HG03575 (cell line): ENCODE data around the gene SLC6A19.

ENCODE experiments used
- ATAC-seq: cut with Tn5 transposase; IDR thresholded peaks from one replicate; pipeline ENCODE4 v1.9.1; 2021; ENCODE audit not compliant: unreplicated experiment, insufficient number of reproducible peaks, low FRiP score; ENCODE audit errors: extremely low read depth

The SLC6A19 gene

GRCh38 chr5:1268666-1269065, 67.3 kb downstream of the SLC6A19 start:
- ATAC-seq, result no peak

- ATAC-seq, result no peak
Measured at GRCh38 chr5:1270426-1270825, 69.0 kb downstream of the SLC6A19 start.

- no peak for ATAC-seq
Measured at GRCh38 chr5:1270933-1271914, 69.8 kb downstream of the SLC6A19 start.

DNA sequence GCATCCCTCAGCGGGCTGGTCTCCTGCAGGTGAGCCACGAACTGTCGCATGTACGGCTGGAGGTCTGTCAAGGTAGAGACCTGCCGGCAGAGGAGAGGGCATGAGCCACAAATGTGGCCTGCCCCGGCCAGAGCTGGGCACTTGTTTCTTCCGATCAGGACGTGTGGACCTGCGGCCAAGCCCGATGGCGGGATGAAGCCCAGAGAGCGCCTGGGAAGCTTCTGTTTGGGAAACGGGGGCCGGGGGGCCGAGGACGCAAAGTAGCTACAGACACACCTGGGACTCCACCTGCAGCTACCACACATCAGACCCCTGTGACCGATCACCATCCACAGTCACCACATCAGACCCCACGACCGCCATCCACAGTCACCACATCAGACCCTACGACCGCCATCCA, 70.8 kb downstream of the SLC6A19 start:
- ATAC-seq, result no peak

- ATAC-seq, result no peak
Measured at GRCh38 chr5:1273745-1274144, 72.3 kb downstream of the SLC6A19 start.

DNA sequence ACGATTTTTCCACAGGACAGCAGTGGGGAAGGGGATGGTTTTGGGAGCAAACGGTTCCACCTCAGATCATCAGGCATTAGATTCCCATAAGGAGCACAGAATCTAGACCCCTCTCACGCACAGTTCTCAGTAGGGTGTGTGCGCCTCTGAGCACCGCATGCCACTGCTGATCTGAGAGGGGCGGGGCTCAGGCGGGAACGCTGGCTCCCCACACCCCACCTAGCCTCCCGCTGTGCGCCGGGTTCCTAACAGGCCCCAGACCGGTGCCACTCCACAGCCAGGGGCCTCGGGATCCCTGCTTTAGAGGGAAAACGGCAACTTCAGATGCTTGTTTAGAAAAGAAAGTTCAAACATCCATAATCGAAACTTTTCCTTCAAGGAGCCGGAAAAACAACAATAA, 73.1 kb downstream of the SLC6A19 start:
- ATAC-seq, result no peak
